ENCODE measurements around the gene COPS7B.
A peak's percentile ranks its signal among the peaks of the same experiment; 100 is the strongest.
"Not testable (repeated sequence)": the region's sequence is repeated elsewhere in the genome, so short reads cannot be mapped to it uniquely, and the experiment has no call there.

The COPS7B gene

GRCh38 chr2:231786177-231786916 lies at the start of gene COPS7B:
TSS of gene COPS7B (plus strand) at chr2:231786445. CDS start at chr2:231788571, 2,126 bp downstream.
- DNase-seq (ENCODE audit: low spot score): peak; percentile 55
- no peak for FAIRE-seq

GRCh38 chr2:231737761-231738160 lies 48.5 kb upstream of the COPS7B start:
- DNase-seq (ENCODE audit: low spot score): no peak

GRCh38 chr2:231743376-231744116 lies 42.7 kb upstream of the COPS7B start:
- FAIRE-seq (no peak), DNase-seq (ENCODE audit: low spot score) (no peak)

More at GRCh38 chr2:231737761-231738160, 48.5 kb upstream of the COPS7B start:
- no peak for FAIRE-seq

GRCh38 chr2:231745303-231746038 lies 40.8 kb upstream of the COPS7B start:
- DNase-seq (ENCODE audit: low spot score): no peak

GRCh38 chr2:231748153-231748896 lies 37.9 kb upstream of the COPS7B start:
- DNase-seq (ENCODE audit: low spot score); FAIRE-seq: not testable (repeated sequence)

More at GRCh38 chr2:231745303-231746038, 40.8 kb upstream of the COPS7B start:
- FAIRE-seq: no peak

- not testable (repeated sequence) for FAIRE-seq; DNase-seq (ENCODE audit: low spot score)
These were observed 37.2 kb upstream of the COPS7B start for GRCh38 chr2:231749016-231749415.

GRCh38 chr2:231751042-231751815 lies 35.0 kb upstream of the COPS7B start:
- no peak for FAIRE-seq
- no peak for DNase-seq (ENCODE audit: low spot score)

GRCh38 chr2:231752061-231752460 lies 34.2 kb upstream of the COPS7B start:
- DNase-seq (ENCODE audit: low spot score): no peak
- FAIRE-seq: no peak

- no peak for DNase-seq (ENCODE audit: low spot score)
- FAIRE-seq: no peak
These were observed 24.5 kb upstream of the COPS7B start for GRCh38 chr2:231761735-231762134.

- FAIRE-seq (no peak), DNase-seq (ENCODE audit: low spot score) (no peak)
These were observed 22.1 kb upstream of the COPS7B start for GRCh38 chr2:231764124-231764523.

GRCh38 chr2:231764760-231765159 lies 21.5 kb upstream of the COPS7B start:
- FAIRE-seq (peak; percentile 57), DNase-seq (ENCODE audit: low spot score) (peak; percentile 32)

GRCh38 chr2:231765496-231765929 lies 20.7 kb upstream of the COPS7B start:
- DNase-seq (ENCODE audit: low spot score) (no peak), FAIRE-seq (no peak)

- FAIRE-seq (no peak), DNase-seq (ENCODE audit: low spot score) (no peak)
These were observed 16.8 kb upstream of the COPS7B start for GRCh38 chr2:231769170-231770136.

- DNase-seq (ENCODE audit: low spot score): no peak
- FAIRE-seq: no peak
These were observed 5.9 kb upstream of the COPS7B start for GRCh38 chr2:231780123-231780908.

- DNase-seq (ENCODE audit: low spot score): peak; percentile 91
- FAIRE-seq: peak; percentile 76
These were observed 5.1 kb upstream of the COPS7B start, which contains the start of gene PDE6D for GRCh38 chr2:231780909-231781797. TSS of gene PDE6D (minus strand) at chr2:231781282. CDS start at chr2:231781114, 168 bp downstream.

- DNase-seq (ENCODE audit: low spot score): no peak
These were observed 4.2 kb upstream of the COPS7B start for GRCh38 chr2:231781798-231782726.

More at GRCh38 chr2:231781798-231782726, 4.2 kb upstream of the COPS7B start:
- no peak for FAIRE-seq
